ENCODE results near the gene WDR13.
"Not testable (repeated sequence)": the region's sequence is repeated elsewhere in the genome, so short reads cannot be mapped to it uniquely, and the experiment has no call there.

The WDR13 gene

DNA sequence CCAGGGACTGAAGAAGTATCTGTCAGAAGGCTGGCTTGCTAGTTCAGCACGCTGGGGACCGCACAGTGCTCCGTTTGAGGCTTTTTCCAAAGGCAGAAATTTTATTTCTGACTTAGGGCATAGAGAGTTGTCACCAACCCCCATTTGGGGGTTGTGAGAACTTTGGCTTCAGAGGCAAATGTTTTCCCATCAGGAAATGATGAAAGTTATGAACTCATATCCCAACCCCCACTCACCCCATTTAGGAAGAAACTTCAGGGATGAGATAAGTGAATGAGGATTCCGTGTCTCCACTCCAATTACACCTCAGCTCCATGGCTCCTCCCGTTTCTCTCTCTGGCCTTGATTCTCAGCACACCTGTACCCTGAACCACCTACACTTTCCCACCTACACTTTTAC lies 4.3 kb upstream of the WDR13 start:
- DNase-seq (ENCODE audit: low read depth in 2 of 2) = no peak

DNA sequence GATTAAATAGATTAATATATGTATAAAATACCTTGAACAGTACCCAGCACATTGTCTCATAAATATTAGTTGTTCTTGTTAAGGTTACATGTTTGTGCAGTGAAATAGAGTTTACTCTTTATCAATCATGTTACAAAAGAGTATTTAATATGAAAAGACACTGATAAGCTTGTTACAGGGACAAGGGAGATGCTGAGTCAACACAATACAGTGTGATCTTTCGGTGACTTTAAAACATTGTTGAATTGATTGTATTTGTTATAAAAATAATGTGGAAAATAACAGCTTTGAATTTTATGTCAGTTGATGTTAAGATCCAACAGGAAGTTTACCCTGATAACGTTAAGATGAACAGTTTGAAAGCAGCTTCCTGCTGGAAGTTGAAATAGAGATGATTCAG lies 1.4 kb upstream of the WDR13 start:
- DNase-seq (ENCODE audit: low read depth in 2 of 2) = no peak

DNA sequence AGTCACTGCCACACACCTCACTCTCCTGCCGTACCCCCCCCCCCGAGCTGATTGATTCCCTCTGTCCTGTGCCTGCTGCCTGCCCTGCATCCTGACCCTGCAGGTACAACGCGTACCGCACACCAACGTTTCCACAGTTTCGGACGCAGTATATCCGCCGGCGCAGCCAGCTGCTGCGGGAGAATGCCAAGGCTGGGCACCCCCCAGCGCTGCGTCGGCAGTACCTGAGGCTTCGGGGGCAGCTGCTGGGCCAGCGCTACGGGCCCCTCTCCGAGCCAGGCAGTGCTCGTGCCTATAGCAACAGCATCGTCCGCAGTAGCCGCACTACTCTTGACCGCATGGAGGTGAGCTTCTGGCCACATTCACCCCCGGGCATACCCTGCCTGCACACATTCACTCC lies 1.3 kb downstream of the WDR13 start:
- DNase-seq (ENCODE audit: low read depth in 2 of 2) = no peak

DNA sequence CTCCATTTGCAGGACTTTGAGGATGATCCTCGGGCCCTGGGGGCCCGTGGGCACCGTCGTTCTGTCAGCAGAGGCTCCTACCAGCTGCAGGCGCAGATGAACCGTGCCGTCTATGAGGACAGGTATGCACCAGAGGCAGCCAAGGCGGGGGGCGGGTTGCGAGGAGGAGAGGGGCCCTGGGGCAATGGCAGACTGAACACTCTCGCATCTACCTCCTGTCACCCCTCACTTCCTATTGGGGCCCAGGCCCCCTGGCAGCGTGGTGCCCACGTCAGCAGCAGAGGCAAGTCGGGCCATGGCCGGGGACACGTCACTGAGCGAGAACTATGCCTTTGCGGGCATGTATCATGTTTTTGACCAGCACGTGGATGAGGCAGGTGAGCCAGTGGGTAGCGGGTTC lies 2.0 kb downstream of the WDR13 start:
- DNase-seq (ENCODE audit: low read depth in 2 of 2) = no peak

DNA sequence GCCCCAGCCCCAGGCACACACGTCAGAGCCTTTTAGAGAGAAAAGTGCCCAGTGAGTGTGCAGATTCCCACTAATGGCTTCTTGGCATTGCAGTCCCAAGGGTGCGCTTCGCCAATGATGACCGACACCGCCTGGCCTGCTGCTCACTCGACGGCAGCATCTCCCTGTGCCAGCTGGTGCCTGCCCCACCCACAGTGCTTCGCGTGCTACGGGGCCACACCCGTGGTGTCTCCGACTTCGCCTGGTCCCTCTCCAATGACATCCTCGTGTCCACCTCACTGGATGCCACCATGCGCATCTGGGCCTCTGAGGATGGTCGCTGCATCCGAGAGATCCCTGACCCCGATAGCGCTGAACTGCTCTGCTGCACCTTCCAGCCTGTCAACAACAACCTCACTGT lies 2.9 kb downstream of the WDR13 start:
- DNase-seq (ENCODE audit: low read depth in 2 of 2) = no peak

DNA sequence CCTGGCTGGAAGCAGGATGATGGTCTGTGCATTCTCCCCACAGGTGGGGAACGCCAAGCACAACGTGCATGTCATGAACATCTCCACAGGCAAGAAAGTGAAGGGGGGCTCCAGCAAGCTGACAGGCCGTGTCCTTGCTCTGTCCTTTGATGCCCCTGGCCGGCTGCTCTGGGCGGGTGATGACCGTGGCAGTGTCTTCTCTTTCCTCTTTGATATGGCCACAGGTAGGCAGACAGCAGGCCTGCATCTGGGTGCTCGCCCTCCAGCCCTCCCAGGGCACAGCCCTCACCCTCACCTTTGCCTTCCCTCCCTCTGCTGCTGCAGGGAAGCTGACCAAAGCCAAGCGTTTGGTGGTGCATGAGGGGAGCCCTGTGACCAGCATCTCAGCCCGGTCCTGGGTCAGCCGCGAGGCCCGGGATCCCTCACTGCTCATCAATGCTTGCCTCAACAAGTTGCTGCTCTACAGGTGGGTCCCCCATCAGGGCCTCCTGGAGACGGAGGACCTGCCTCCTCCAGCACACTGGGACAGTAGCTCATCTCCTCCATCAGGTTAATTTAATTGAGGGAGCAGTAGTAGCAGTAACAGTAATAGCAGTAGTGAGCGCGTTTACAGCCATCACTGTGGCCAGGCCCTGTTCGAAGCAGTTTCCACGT lies 4.6 kb downstream of the WDR13 start:
- no peak for DNase-seq (ENCODE audit: low read depth in 2 of 2)

DNA sequence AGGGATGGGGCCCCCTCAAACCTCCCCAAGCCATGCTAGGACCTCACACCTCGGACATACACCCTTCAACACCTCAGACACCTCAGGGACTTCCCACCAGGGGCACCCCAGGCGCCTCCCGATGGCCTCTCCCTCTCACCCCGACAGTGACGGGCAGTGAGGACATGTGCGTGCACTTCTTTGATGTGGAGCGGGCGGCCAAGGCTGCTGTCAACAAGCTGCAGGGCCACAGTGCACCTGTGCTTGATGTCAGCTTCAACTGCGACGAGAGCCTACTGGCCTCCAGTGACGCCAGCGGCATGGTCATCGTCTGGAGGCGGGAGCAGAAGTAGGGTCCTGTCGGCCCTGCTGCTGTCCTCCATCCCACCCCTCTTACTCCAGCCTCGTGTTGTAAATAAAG lies 7.4 kb downstream of the WDR13 start:
- DNase-seq (ENCODE audit: low read depth in 2 of 2) = no peak

DNA sequence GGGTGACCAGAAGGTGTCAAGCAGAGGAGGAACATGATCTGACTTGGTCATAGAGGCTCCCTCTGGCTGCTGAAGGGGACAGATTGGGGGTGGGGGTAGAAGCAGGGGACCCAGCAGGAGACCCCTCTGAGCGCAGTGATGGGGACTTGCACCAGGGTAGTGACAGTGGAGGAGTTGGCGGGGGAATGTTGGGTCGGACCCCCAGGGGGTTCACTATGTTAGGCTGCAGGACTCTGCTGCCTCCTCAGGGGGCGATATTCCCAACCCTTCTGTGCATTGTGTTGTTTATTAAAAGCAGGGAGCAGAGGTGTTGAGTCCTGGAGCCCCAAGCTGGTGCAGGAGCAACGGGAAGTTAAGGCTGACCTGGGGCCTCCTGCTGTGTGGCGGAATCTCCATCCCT lies 8.8 kb downstream of the WDR13 start:
- no peak for DNase-seq (ENCODE audit: low read depth in 2 of 2)

DNA sequence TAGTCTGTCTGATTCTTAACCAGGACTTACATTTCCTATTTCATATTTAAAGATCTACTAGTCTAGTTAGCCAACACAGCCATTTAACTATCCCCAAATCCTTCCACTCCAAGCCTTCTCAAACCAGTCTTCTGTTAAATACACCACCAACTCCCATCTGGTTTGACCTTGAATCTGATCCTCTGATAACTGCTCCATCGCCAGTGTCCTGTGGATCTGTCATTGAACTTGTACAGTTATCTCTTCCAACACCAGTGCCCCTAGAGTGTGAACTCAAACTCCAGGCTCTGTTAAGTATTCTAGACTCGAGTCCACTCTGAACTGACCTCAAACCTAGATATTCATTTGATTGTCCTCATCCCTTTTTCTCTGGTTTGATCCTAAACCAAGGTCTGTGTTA lies 14.4 kb downstream of the WDR13 start:
- no peak for DNase-seq (ENCODE audit: low read depth in 2 of 2)

DNA sequence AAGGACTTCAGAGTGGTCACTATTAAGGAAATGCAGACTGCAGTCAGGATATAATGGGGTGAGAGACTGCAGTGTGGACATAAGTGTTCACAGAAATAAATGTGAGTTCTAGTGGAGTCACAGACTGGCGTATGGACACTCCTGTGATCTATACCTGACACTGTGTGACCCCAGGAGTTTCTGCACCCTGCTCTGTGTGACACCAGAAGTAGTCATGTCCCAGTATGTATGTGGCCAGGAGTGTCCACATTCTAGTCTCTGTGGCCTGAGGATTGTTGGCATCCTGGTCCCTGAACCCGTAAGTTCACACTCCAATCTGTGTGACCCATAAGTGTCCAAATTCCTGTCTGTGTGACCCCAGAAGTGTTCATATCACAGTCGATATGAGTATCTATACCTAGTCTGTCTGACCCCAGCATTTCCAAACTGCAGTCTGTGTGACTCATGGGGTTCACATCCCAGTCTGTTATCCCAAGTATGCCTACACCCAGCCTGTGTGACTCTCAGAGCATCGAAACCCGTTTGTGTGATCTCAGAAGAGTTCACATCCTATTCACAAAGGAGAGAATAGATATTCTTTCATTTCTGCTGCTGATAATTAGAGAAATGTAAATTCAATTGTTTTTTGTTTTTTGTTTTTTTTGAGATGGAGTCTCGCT lies 16.3 kb downstream of the WDR13 start:
- no peak for DNase-seq (ENCODE audit: low read depth in 2 of 2)

DNA sequence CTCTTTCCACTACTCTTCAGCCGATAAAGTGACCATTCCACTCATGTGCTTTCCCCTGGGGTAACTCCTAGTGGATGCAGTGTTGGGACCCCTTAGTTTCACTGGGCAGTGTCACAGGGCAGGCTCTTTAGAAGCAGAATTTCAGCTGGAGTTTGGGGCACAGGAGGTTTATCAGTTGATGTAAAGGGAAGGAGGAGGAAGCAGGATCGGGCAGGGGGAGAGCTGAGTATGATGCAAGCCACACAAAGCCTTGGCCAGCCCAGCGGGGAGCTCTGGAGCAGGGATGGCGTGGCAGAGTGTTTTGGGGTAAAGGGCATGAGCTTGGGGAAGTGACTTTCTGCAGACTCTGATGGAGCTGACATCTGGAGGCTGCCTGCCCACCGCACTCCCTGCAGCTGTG lies 19.3 kb downstream of the WDR13 start:
- no peak for DNase-seq (ENCODE audit: low read depth in 2 of 2)

DNA sequence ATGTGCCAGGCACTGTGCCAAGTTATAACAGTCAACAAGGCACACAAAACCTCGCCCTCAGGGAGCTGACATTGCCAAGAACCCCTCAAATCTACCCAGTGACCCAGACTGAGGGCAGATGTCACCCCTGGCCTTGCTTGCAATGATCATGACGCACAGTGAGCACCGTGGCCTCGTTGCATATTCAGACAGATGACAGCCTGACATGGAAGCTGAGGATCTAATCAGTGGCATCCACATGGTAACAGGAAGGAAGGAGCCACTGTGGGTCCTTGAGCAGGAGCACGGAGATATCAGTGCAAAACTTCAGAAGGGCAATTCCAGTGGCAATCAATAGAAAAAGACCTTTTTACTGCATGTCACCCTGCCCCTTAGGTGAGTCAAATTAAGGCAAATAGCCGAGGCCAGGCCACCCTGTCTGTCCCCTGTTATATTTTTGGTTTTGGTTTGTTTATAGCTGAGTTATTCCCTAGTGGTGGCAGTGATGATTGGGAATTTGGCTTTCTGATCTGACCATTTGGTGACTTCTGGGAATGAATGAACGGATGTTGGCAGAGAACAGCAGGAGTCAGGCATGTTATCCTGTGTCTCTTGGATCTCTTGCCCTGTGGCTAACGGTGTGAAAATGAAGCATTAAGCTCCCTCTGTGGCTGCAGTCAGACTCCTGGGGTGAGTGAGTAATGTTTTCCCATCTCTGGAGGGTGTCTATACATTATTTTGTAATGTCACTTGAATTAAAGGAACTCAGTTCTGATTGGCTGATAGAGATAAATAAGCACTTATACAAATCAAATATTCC lies 20.4 kb downstream of the WDR13 start:
- DNase-seq (ENCODE audit: low read depth in 2 of 2) = no peak

DNA sequence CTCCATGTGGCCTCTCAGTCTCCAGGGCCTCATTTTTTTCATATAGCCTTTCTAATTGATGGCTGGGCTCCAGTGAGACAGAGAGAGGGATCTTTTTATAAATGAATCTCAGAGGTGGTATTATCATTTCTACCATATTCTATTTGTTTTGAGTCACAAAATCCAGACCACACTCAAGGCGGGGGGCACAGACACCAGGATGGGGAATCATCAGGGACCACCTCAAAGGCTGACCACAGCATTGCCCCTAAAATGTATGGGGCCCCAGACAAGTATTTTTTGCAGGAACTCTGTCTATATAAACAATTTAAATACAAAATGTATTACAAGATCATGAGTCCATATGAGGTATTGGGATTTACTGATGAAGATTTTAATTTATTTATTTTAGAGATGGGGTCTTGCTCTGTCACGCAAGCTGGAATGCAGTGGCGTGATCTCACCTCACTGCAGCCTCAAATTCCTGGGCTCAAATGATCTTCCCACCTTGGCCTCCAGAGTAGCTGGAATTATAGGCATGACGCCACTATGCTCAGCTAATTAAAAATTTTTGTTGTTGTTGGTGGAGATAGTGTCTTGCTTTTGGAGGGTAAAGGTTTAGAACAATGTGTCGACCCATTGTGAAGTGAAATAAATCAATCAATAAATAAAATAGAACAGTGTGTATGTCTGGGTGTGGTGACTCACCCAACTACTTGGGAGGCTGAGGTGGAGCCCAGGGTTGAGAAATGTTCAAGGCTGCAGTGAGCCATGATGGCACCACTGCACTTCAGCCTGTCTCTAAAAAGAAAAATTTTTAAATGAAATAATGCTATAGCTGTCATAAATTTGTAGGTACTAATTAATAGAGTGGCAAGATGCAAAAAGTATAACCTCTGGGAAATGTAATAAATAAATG lies 29.4 kb downstream of the WDR13 start:
- no peak for DNase-seq (ENCODE audit: low read depth in 2 of 2)

DNA sequence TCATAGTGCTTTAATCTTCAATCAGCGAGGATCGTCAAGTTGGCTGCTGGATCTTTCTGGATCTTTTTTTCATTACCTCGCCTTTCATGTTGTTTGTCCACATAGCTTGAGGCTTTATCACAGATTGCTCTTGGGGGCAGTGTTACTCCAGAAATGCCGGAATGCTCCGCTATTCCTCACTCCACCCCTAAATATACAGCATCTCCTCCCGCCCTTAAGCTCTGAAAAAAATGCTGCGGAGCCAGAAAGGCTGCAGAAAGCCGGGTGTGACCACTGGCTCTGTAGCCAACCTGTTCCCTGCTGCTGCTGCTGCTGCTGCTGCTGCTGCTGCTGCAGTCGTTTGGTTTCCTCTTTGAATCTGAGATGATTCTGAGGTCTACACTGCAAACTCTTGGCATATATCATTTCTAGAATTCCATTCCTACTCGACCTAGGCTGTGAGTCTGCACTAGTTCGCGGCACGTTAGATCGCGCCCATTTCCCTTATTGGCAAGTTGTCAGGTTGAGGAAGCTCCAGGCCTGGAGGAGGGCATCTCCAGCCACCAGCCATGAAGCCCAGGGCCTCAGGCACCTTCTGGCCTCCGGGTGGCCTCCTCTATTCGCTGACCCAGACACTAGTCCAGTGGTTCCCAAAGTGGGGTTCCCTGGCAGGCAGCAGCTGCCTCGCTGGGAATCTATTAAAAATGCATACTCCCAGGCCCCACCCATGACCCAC lies 34.2 kb downstream of the WDR13 start:
- DNase-seq (ENCODE audit: low read depth in 2 of 2) = peak; percentile 18 to 30

DNA sequence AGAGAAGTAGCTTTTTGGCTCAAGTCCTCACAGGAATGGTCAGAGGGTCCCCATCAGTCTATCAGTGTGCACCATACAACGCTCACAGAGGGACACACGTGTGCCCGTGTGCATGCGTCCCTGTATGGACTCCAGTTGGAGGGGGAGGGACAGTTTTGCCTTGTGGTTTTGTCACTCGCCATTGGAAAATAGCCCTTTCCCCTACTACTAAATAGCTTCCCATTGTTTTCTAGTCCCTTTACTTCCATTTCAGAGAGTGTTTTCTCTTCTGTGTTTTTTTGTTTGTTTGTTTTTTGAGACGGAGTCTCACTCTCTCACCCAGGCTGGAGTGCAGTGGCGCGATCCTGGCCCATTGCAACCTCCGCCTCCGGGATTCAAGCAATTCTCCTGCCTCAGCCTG lies 34.9 kb downstream of the WDR13 start:
- no peak for DNase-seq (ENCODE audit: low read depth in 2 of 2)

DNA sequence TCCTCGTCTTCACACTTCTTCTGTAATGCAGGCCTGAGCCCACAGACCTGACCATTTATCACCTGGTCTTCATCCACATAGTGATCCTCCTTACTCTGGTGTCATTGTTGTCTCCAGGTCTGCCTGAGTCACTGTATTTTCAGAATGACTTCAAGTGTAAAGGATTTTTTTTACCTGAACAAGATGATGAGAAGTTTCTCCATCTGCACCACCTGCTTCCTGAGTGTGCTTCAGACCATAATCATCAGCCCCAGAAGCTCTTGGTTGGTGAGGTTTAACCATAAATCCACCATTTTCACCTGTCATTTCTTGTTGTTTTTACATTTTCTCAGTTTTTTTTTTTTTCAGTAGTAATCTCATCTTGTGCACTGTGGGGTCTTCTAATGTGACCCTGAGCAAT lies 39.0 kb downstream of the WDR13 start:
- no peak for DNase-seq (ENCODE audit: low read depth in 2 of 2)

DNA sequence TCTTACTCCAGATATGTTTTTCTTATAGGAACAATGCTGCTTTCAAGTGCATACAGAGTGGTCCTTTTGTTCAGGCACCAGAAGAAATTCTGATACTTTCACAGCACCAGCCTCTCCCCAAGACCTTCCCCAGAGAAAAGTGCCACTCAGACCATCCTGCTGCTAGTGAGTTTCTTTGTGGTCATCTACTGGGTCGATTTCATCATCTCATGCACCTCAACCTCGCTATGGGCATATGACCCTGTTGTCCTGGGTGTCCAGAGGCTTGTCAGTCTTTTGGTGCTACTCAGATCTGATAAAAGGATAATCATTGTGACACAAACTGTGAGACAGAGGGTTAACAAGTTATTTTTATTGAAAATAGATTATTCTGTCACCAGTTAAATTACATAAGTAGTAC lies 39.5 kb downstream of the WDR13 start:
- DNase-seq (ENCODE audit: low read depth in 2 of 2) = no peak

DNA sequence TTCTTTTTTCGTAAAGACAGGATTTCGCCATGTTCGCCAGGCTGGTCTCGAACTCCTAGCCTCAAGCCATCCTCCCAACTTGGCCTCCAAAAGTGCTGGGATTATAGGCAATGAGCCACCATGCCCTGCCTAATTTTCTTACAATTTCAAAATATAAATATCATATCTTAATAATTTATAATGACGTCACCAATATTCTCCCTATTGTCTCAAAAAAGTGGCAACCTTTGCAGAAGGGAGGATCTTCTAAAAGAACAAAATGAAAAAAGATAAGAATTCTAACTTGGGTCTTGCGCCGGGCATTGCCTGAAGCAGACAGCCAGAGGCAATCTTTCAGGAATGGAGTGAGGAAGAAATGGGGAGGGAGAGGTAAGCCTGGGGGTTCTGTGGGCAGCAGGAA lies 48.4 kb downstream of the WDR13 start:
- no peak for DNase-seq (ENCODE audit: low read depth in 2 of 2)

DNA sequence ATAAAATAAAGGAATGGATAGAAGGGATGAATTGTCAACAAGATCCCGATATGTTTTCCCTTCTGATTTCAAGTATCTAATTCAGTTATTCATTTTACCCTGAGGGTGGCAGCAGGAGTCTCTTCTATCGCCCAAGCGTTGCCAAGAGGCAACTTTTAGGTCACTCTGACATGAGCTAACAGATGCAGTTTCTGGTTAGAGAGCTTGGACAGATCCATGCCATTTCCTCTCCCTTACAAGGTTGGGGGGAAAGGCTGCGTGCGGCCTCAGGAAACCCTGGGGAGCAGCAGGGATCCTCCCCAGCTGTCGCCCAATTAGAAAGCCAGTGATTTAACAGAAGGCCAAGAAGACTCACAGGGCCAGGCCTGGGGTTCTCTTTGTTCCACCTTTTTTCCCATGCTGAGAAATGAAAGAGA lies 51.1 kb downstream of the WDR13 start:
- peak in 1 of 2 donors; percentile 6 for DNase-seq (ENCODE audit: low read depth in 2 of 2)

DNA sequence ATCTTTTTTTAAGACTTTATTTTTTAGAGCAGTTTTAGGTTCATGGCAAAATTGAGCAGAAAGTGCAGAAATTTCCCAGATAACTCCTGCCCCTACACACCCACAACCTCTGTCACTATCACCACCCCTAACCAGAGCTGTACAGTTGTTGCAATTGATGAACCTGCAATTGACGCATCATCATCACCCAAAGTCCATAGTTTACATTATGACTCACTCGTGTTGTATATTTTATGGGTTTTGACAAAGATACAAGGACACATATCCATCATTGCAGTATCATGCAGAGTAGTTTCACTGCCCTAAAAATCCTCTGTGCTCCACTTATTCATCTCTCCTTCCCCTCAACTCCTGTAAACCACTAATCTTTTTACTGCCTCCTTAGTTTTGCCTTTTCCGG lies 51.8 kb downstream of the WDR13 start:
- no peak for DNase-seq (ENCODE audit: low read depth in 2 of 2)

DNA sequence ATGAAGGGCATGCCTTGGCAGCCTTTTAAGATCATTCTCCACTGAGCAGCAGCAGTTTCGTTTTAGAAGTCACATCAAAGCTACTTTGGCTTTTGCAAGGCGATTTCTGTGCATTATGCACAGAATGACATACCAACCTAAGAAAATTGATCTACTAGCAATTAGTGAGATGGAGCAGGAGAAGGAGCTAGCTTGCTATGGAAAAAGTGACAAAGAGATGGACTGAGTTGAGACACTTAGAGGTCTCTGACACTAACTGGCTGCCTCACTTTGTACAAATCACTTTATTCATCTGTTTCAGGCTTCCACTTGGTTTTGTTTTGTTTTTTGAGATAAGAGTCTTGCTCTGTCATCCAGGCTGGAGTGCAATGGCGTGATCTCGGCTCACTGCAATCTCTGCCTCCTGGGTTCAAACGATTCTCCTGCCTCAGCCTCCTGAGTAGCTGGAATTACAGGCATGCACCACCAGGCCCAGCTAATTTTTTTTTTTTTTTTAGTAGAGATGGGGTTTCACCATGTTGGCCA lies 54.8 kb downstream of the WDR13 start:
- not testable (repeated sequence) for DNase-seq (ENCODE audit: low read depth in 2 of 2)
